Stimulated activated CD4-positive, alpha-beta T cell treated with anti-CD3 and anti-CD28 coated beads, Interleukin-12 subunit alpha, Interleukin-12 subunit beta, amount 100 ng/mL, for 24 hours (primary cell): Measurements from ENCODE around the gene UBTF.

Experiments
- DNase-seq, 2 experiments: peaks; one replicate each; pipeline ENCODE4 v3.0.0-alpha.2; 2020; ENCODE audit warnings: low read depth in 2 of 2

The UBTF gene, protein sequence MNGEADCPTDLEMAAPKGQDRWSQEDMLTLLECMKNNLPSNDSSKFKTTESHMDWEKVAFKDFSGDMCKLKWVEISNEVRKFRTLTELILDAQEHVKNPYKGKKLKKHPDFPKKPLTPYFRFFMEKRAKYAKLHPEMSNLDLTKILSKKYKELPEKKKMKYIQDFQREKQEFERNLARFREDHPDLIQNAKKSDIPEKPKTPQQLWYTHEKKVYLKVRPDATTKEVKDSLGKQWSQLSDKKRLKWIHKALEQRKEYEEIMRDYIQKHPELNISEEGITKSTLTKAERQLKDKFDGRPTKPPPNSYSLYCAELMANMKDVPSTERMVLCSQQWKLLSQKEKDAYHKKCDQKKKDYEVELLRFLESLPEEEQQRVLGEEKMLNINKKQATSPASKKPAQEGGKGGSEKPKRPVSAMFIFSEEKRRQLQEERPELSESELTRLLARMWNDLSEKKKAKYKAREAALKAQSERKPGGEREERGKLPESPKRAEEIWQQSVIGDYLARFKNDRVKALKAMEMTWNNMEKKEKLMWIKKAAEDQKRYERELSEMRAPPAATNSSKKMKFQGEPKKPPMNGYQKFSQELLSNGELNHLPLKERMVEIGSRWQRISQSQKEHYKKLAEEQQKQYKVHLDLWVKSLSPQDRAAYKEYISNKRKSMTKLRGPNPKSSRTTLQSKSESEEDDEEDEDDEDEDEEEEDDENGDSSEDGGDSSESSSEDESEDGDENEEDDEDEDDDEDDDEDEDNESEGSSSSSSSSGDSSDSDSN

DNA sequence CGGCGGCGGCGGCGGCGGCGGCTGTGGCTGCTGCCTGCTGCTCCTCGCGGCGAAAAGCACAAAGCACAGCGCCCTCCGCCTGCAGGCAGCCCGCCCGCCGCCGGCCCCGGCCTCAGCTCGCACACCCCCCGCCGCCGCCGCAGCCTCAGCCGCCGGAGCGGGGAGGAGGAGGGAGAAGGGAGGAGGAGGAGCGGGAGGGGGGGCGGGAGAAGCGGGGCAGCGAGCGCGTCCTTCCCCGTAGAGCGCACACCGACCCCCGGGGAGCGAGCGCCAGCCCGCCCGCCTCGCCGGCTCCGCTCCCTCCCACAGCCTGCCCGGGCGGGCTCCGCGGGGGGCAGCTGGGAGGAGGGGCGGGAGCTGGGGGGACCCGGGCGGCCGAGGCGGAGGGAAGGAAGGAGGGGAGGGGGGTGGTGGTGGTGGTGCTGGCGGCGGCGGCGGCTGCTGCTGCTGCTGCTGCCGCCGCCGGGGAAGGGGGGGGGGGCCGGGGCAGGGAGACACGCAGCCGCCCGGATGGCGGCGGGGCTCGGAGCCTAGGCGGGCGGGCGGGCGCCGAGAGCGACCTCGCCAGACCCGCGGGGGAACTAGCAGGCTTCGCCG, at the start of gene UBTF:
Gene UBTF (minus strand): TSS at position 60 of the 597 bp plus-strand sequence. CDS start 1,446 bp downstream, outside the sequence.
- no peak for DNase-seq

DNA sequence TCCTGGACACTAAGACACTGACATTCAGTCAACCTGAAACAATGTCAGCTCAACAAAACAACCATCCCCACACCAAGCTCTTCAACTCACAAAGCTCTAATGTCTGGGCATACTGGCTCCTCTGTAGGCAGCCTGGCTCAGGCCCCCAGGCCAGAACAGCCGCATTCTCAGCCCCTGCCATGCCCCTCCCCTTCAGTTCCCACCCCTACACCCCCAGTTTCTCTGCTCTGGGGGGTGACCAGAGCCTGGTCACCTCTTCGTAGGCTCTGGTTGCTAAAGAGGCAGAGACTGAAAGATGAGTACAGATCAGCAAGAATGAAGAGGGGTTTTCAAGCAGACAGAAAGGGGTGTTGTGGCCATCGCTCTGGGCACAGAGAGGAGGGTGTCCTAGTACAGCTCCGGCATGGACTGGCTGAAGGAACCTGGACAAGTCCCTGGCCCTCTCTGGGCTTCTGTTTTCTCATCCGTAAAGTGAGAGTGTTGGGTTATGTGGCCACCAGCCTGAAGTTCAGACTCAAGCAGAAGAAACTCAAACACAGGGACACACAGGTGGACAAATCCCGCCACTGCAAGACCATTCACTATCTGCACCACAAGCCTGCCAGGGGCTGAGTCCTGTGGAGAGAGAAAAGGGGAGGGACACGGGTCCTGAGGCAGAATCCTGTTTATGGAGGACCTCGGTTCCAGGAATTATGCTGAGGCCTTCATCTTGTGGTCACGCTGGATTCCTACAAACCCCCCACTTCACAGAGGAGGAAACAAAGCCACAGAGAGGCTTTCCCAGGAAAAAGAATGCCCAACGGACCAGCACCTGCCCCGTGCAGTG, 49.4 kb upstream of the UBTF start:
- no peak for DNase-seq

DNA sequence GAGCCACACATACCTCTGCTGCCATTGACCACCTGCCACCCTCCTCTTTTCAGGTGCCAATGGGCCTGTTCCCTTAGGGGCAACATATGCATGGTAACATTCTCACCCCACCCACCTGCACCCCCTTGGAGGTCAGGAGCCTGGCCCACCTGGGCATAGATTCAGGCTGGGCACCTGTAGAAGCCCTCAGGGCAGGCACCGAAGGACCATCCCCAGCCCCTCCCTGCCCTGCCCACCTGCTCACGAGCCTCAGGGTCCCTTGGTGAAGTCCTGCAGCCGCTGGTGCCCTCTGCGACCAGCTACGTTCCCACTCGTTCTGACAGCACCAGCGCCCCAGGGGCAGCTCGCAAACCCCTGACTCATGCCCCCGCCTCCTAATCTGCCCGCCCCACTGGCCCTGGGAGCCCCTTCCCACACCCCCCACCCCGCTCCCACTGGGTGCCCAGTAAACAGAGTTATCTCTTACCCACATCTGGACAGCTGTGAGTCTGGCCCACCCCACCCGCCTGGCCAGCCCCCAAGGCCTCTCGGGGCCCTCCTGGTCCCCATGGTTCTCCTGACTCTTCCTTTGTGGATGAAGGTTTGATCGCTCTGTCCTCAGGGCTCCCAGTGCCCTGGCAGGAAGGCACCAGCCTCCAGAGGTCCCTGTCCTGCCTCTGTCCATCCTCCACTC, 48.5 kb upstream of the UBTF start, which contains the start of gene SLC4A1:
Gene SLC4A1 (minus strand): TSS at position 318 of the 673 bp plus-strand sequence. CDS start 5,269 bp downstream, outside the sequence.
- DNase-seq = no peak

DNA sequence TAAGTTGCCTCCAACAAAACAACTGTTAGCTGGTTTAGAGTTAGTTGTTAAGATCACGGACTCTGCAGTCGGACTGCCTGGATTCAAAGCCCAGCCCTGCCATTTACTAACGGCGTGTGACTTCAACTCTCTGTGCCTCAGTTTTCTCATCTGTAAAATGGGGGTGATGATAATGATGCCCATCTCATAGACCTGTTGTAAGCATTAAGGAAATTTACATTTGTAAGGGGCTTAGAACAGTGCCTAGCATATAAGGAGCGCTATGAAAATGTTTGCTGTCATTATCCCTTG, 47.6 kb upstream of the UBTF start:
- DNase-seq = no peak

DNA sequence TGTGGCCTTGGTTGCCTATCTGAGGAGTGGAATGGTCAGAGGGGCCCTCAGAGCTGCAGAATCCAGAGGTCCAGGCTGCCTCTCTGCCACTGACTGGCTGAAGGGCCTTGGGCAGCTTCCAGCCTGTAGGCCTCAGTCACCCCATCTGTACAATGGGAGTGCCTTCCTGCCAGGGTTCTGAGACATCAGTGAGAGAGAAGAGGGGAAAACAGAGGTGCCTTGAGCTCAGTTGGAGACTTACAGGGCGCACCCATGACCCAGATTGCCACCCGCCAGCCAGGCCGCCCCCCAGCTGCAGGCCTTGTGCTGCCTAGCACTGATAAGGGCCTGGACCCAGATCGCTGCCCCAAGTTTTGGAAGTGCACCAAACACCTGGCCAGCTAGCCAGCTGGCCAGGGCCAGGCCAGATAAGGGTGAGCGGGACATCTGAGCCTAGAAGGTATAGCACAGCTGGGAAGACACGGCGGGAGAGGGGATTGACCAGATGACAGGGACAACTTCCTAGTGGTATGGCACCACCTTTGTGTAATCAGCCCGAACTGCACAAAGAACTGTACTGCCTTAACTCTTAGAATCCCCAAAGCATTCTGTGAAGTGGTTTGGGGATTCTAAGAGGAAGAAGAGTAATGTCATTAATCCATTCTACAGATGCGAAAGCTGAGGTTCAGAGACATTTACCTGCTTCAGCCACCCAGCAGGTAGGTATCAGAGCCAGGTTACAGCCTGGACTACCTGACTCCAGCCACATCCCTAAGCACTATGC, 47.1 kb upstream of the UBTF start:
- DNase-seq = no peak

DNA sequence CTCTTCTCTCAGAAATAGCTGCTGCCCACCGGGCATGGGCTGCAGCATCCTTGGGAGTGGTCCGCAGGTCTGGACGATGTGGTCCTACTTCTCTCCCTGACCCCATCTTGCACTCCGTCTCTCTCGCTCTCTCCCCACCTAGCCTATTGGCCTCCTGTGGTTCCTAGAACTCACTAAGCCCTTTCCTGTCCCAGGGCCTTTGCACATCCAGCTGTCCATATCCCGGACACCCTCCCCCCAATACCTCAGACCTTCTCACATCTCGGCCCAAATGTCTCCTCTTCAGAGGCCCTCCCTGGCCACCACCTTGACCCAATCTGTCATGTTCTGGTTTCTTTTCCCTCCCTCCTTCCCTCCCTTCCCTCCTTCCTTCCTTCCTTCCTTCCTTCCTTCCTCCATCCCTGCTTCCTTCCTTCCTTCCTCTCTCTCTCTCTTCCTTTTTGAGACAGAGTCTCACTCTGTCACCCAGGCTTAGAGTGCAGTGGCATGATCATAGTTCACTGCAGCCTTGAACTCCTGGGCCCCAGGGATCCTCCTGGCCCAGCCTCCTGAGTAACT, 43.9 kb upstream of the UBTF start:
- no peak for DNase-seq

DNA sequence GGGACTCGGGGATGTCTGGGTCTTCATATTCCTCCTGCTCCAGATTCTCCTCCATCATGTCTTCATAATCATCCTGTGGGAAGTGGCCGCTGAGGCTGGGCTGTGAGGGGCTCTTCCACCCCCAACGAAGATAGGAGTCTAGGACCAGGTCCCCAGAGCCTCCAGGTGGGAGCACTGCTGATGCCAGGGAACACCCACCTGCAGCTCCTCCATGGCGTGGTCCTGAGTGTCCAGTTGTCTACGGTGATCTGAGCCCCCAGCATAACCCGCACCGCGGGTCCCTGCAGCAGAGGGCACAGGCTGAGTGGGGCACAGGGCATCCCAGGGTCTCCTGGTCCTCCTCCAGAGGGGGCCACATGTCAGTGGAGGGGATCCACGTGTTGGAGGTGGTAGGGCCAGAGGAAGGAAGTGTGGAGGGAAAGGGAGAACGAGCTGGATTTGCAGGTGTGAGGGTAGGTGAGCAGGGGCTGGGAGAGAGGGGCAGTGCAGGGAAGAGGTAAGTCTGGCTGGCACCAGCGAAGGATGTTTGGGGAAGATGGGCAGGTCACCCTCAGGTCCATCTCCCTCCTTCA, 43.3 kb upstream of the UBTF start:
- no peak for DNase-seq

DNA sequence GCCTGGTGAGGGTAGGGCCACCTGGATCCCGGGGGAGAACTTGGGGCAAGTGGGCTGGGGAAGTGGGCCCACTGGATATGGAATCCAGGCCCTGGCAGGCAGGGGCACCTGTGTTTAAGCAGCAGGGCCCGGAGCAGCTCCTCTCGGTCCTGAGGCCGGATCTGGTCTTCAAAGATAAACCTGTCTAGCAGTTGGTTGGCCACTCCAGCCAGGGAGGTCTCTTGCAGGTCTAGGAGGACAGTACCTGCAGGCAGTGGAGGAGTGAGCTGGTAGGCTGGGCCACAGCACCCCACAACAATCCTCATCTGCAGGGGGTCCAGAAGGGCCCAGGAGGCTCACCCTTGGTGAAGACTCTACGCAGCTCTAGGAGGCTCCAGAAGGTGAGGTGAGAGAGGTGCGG, 40.8 kb upstream of the UBTF start:
- DNase-seq = no peak

DNA sequence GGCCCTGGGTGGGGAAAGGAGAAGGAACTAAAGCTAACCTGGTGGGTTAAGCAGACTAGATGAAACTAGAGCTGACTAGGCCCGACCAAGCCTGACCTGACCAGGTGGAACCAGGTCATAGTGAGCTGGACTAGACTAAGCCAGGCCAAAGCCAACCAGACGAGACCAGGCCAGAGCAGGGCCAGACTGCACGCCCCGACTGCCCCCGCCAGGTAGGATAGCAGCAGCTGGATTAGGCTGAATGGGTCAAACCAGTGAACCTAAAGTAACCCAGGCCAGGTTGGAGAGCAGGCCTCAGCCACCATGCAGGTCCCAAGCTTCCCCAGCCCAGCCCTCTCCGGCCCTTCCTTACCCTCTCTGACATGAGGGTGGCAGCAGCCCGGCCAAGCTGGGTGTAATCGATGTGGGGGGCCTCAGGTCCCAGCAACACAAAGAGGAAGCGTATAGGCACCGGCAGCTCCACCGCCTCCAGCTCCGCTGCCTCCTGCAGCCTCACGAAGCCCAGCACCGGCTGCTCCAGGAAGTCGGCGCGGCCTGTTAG, 39.4 kb upstream of the UBTF start:
- no peak for DNase-seq

DNA sequence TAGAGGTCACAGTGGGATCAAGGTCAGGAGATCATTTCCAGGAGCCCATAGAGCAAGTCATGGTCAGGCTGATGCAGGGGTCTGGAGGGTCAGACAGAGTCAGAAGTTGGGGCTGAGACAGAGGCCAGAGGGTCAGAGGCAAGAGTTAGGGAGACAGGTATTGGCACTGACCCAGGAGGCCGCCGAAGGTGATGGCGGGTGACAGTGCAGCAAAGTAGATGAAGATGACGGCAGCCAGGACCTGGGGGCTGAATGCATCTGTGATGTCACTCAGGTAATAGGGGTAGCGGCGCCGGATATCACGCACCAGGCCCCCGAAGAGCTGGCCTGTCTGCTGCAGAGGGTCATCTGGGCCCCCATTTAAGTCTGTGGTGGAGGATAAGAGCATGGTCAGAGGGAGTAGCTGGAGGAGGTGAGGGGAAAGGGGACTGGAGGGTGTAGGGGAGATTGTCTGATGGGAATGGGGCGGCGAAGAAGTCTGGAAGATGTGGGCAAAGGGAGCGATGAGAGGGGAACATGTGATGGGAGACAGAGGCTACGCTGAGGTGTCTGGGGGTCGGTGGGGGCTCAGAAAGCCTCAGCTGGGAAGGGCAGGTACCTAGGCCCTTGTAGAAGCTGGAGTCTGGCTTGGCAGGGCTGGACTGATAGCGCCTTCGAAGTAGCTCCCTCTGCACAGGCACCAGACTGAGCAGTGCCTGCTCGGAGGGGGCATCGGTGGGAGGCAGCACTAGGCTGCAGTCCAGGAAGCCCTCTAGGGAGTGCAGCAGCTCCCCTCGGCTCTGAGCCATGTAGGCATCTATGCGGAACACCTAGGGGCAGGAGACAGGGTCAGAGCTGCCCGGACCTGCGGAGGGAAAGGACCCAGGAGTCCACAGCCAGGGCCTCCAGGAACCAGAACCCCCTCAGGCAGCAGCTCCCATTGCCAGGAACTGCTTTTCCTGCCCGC, 38.6 kb upstream of the UBTF start:
- no peak for DNase-seq

DNA sequence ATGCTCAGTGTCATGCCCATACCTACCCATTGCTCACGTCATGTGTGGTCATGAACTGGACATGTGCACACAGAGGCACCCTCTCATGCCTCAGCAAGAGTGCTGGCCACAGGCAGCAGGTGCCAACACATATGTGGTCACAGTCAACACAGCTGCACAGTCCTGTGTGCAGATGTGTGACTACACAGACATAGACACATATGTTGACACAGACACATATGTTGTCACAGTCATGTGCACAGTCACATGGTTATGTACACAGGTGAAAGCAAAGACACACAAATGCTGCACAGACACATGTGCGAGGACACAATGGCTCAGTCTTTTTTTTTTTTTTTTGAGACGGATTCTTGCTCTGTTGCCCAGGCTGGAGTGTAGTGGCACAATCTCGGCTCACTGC, 37.2 kb upstream of the UBTF start:
- DNase-seq = no peak

DNA sequence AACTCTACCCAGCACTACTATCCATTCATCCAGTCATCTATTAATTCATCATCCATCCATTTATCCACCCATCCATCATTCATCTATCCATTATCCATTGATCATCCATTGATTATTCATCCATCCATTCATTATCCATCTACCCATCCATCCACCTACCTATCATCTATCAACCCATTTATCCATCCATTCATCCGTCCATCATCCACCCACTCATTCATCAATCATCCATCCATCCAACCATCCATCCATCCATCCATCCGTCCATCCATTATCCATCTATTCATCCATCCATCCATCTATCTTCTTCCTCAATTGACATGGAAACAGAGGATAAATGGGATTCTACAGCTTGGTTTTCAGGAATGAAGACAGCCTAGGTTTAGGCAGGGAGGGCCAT, 36.4 kb upstream of the UBTF start:
- DNase-seq = no peak

DNA sequence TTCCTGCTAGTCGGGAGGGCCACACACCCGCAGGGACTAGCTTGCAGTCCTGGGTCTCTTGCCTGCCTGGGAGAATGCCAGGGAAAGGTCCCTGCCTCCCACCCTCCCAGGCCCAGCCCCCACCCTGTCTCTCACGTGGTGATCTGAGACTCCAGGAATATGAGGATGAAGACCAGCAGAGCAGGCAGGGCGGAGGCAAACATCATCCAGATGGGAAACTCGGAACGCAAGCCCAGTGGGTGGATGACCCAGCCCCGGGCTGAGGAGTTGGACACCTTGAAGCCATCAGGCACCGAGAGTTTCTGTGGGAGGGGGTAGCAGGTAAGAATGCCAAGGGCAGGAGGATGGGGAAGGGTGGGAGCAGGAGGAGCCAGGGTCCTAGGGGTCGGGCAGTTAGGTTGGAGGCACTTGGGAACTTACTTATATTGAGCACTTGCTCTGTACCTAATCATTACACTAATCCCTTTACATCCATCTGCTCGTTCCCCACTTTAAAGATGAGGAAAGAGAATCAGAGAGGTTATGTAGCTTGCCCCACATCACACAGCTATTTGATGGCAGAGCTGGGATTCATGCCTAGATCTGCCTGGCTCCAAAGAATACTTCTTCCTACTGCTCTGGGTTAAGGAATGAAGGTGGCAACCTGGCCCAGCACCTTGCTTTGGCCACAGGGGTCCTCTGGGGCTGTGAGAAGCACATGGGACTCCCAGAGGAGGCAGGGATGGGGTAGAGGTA, 35.1 kb upstream of the UBTF start:
- no peak for DNase-seq

DNA sequence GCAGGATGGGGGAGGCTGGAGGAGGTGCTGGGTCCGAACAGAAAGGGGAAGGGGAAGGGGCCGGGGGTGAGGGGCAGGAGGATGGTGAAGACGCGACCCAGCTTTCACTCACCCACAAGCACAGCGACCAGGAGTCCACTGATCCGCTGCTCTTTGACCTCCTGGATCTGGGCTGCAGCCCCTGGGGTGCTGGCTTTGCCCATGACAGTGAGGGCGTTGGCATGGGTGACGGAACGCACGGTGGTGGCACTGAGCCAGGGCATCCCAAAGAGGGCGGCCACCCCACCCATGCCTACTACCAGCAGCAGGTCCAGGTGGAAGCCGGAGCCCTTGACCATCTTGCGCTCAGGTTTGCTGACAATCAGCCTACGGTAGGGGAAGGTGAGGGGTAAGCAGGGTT, 33.5 kb upstream of the UBTF start:
- DNase-seq = no peak

DNA sequence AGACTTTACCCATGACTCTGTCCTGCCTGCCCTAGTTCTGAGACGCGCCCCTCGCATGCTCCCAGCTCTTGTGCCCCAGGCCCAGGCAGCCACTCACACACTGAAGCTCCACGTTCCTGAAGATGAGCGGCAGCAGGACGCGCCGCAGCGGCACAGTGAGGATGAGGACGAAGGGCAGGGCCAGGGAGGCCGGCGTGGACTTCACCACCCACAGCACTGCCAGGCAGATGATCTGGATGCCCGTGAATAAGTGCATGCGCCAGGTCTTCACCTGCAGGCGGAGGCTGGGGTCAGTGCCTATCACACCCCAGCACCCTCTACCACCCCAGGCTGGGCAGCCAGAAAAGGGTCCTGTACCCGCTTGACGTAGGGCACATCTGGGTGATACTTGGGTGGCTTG, 31.6 kb upstream of the UBTF start:
- DNase-seq = no peak

DNA sequence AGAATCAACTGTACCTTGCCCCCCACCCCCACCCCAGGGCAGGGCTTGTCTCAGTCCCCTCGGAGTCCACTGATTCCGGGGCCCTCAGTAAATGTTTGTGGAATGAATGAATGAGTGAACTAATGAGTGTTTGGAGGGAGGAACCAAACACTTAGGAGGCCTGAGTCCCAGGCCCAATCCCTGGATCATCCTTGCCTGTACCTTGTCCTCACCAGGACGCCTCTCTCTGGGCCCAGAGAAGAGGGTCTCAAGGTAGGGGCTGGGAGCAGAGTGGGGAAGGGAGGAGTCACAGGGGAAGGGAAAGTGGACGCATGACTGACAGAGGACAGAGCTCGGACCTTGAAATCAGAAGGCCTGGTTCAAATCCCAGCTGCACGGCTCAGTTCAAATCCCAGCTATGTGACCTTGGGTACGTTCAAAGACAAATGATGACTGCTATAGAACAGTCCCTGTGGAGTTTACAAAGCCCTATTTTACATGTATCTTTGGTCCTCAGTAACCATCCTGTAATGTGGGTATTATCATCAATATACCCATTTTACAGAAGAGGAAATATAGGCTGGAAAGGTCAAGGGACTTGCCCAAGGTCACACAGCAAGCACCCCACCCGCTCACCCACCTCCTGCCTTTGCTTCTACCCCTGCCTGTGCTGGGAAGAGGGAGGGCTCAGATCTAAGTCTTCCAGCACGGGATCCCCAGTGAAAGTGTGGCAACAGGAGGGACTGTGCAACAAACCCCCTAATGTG, 30.2 kb upstream of the UBTF start:
- DNase-seq = no peak
